SK-N-SH (cell line): ENCODE measurements around the gene NNT. TPM values are rescaled to one million over a fixed set of nuclear protein-coding genes. Genes with fewer than 3 reads are reported as not detected.

Source experiments
- CTCF ChIA-PET: fragments of 300-600, 350-600 bp; formaldehyde crosslinking; extraction: SDS; loops from one replicate; lab custom pipeline; 2021; lab: Yijun Ruan, JAX
- POLR2A ChIA-PET: fragments of 350-600 bp; sonication (Branson Sonifier 250); formaldehyde crosslinking; extraction: SDS; loops from one replicate; lab custom pipeline; 2020; ENCODE audit warnings: antibody characterized with exemption, inconsistent platforms; lab: Yijun Ruan, JAX
- DNase-seq: peaks from one replicate; pipeline ENCODE4 v3.0.0; 2012
- H2AFZ ChIP-seq: fragments of 200-600 bp; sonication (generic); 2 replicates; pipeline ENCODE4 v1.8.1; 2016; ENCODE audit warnings: antibody characterized with exemption, mild to moderate bottlenecking, low read depth
- H3F3A ChIP-seq: fragments of 200-600 bp; sonication (generic); replicated peaks from 2 replicates; pipeline ENCODE3; 2016; ENCODE audit warnings: antibody characterized with exemption, mild to moderate bottlenecking; ENCODE audit not compliant: insufficient read depth
- H3K27ac ChIP-seq, 2 experiments: fragments of 200-500 bp in 1 of 2; fragments of 200-600 bp in 1 of 2; sonication (Bioruptor generic) in 1 of 2; sonication (generic), shearing (Covaris generic) in 1 of 2; 2 replicates each; pipeline versions ENCODE4 v1.5.1 to v1.6.1; 2014 to 2016; ENCODE audit warnings: low read depth in 2 of 2, inconsistent platforms in 1 of 2, low read length in 1 of 2, mild to moderate bottlenecking in 1 of 2, mixed read lengths in 1 of 2
- H3K27me3 ChIP-seq: fragments of 200-600 bp; sonication (generic), shearing (Covaris generic); 2 replicates; pipeline ENCODE4 v1.6.1; 2016; ENCODE audit warnings: mixed run types; ENCODE audit not compliant: insufficient read depth
- H3K36me3 ChIP-seq, 2 experiments: fragments of 200-500 bp in 1 of 2; fragments of 200-600 bp in 1 of 2; sonication (Bioruptor generic) in 1 of 2; sonication (generic) in 1 of 2; replicated peaks in 1 of 2; 2 replicates each; pipeline versions ENCODE3 to v1.5.1; 2014 to 2016; ENCODE audit warnings: low read length in 1 of 2, mild to moderate bottlenecking in 1 of 2; ENCODE audit not compliant: insufficient read depth in 2 of 2, control insufficient read depth in 1 of 2
- H3K4me1 ChIP-seq, 2 experiments: fragments of 200-500 bp in 1 of 2; fragments of 200-600 bp in 1 of 2; sonication (Bioruptor generic) in 1 of 2; sonication (generic), shearing (Covaris generic) in 1 of 2; 2 replicates each; pipeline versions ENCODE4 v1.5.1 to v1.6.1; 2014 to 2016; ENCODE audit warnings: low read depth in 1 of 2, low read length in 1 of 2, mixed run types in 1 of 2; ENCODE audit not compliant: insufficient read depth in 2 of 2, control insufficient read depth in 1 of 2
- H3K4me2 ChIP-seq: fragments of 200-600 bp; sonication (generic), shearing (Covaris generic); 2 replicates; pipeline ENCODE4 v1.6.1; 2017; ENCODE audit warnings: mixed run types
- H3K4me3 ChIP-seq, 2 experiments: fragments of 200-500 bp in 1 of 2; fragments of 200-600 bp in 1 of 2; sonication (Bioruptor generic) in 1 of 2; sonication (generic), shearing (Covaris generic) in 1 of 2; 2 replicates each; pipeline versions ENCODE4 v1.5.1 to v1.8.1; 2014 to 2016; ENCODE audit warnings: low read depth in 2 of 2, inconsistent platforms in 1 of 2, low read length in 1 of 2, mild to moderate bottlenecking in 1 of 2, mixed read lengths in 1 of 2, moderate library complexity in 1 of 2
- H3K79me2 ChIP-seq: fragments of 200-600 bp; sonication (generic); 2 replicates; pipeline ENCODE4 v1.8.1; 2017; ENCODE audit warnings: mild to moderate bottlenecking; ENCODE audit not compliant: insufficient read depth
- H3K9ac ChIP-seq: fragments of 200-600 bp; sonication (generic); 2 replicates; pipeline ENCODE4 v1.6.1; 2017; ENCODE audit warnings: mixed run types
- H3K9me2 ChIP-seq: fragments of 200-600 bp; sonication (generic); 2 replicates; pipeline ENCODE4 v1.6.1; 2017; ENCODE audit warnings: mixed run types
- H3K9me3 ChIP-seq: fragments of 200-600 bp; sonication (generic); 2 replicates; pipeline ENCODE4 v1.6.1; 2017; ENCODE audit warnings: mixed run types, mild to moderate bottlenecking, moderate library complexity
- H4K20me1 ChIP-seq: fragments of 200-600 bp; sonication (generic); 2 replicates; pipeline ENCODE4 v1.6.1; 2017; ENCODE audit warnings: mild to moderate bottlenecking, mixed run types; ENCODE audit not compliant: insufficient read depth
- EZH2phosphoT487 ChIP-seq: fragments of 200-600 bp; sonication (generic); IDR thresholded peaks from 2 replicates; pipeline ENCODE4 v1.6.1; 2017; ENCODE audit warnings: low read depth, mixed run types, mild to moderate bottlenecking, antibody characterized with exemption, moderate library complexity, borderline replicate concordance
- FOSL2 ChIP-seq: IDR thresholded peaks from 2 replicates; pipeline ENCODE4 v1.4.0; 2012; ENCODE audit warnings: low read depth, mild to moderate bottlenecking, moderate library complexity, borderline replicate concordance
- JUND ChIP-seq: IDR thresholded peaks from 2 replicates; pipeline ENCODE4 v1.4.0; 2012
- MXI1 ChIP-seq: IDR thresholded peaks from 2 replicates; pipeline ENCODE4 v1.6.1; 2012; ENCODE audit warnings: mild to moderate bottlenecking, low read depth, low read length, improper control_type of control experiment
- NFIC ChIP-seq: IDR thresholded peaks from 2 replicates; pipeline ENCODE4 v1.4.0; 2012; ENCODE audit warnings: borderline replicate concordance
- RAD21 ChIP-seq: IDR thresholded peaks from 2 replicates; pipeline ENCODE4 v1.6.1; 2012; ENCODE audit warnings: mild to moderate bottlenecking, low read length
- SIN3A ChIP-seq: IDR thresholded peaks from 2 replicates; pipeline ENCODE4 v1.6.1; 2012; ENCODE audit warnings: low read depth, mild to moderate bottlenecking, low read length, moderate library complexity, borderline replicate concordance
- TCF12 ChIP-seq: IDR thresholded peaks from 2 replicates; pipeline ENCODE4 v1.4.0; 2012
- whole genome bisulfite sequencing: methylation state at CpG from one replicate; pipeline ENCODE4 v1.1.6; 2017; ENCODE audit warnings: low lambda C conversion rate; 5-methylcytosine and 5-hydroxymethylcytosine counted together
- polyA plus RNA-seq, 3 experiments: library from polyadenylated mRNA; depleted of rRNA; stranded (reverse); fragments of >200 nt; gene quantifications; 2 replicates each; pipeline ENCODE4 v1.2.3, GENCODE V29; 2012
- TF ChIP-seq, protein P1 (sequence below): IDR thresholded peaks from 2 replicates; pipeline ENCODE4 v1.4.0; 2012; ENCODE audit warnings: low read depth, borderline replicate concordance
- TF ChIP-seq, protein P2 (sequence below): fragments of 200-600 bp; sonication (generic); IDR thresholded peaks from 2 replicates; pipeline ENCODE4 v1.6.1; 2017; ENCODE audit warnings: antibody characterized with exemption, mild to moderate bottlenecking, moderate library complexity

Gene NNT
- polyA plus RNA-seq, 1 of the 3 experiments (the other 2 are of a cell fraction), result 21.9 TPM

DNA sequence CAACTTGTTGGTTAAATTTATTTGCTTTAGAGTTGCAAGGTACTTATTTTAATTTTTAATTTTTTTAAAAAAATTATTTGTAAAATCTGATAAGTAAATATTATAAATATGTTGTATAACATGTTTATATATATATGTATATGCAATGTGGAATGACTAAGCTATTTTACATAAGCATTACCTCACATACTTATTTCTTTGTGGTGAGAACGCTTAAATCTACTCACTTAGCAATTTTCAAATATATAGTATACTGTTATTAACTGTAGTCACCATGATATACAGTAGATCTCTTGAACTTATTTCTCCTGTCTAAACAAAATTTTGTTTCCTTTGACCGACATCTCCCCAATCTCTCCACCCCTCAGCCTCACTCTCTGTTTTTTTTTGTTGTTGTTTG, 147.8 kb downstream of the NNT start:
- H3K27ac ChIP-seq, result no peak overlapping the region
- WGBS, result 17% methylated on average over 2 of the region's 2 CpGs
- no peaks in the 10 kb centered on the region for H3K27me3 ChIP-seq
- no peak overlapping the region for H3K4me2 ChIP-seq
- no peaks in the 10 kb centered on the region for H3K36me3 ChIP-seq
- no peaks in the 10 kb centered on the region for H3F3A ChIP-seq
- CTCF ChIA-PET, result no interaction called here
- H3K9me2 ChIP-seq, result no peaks in the 10 kb centered on the region
- H2AFZ ChIP-seq, result no peak overlapping the region
- no peaks in the 10 kb centered on the region for H3K4me1 ChIP-seq
- H3K4me3 ChIP-seq, result no peak overlapping the region
- TF ChIP-seq MXI1 (no peak), JUND (no peak), EZH2phosphoT487 (no peak)
- TF ChIP-seq, all 33 proteins: peak for 0
- Histone ChIP-seq H3K79me2 (no peaks in the 10 kb centered on the region), H3K9me3 (no peaks in the 10 kb centered on the region), H4K20me1 (no peaks in the 10 kb centered on the region), H3K9ac (no peak overlapping the region)
- DNase-seq, result no peak
- POLR2A ChIA-PET, result no interaction called here

DNA sequence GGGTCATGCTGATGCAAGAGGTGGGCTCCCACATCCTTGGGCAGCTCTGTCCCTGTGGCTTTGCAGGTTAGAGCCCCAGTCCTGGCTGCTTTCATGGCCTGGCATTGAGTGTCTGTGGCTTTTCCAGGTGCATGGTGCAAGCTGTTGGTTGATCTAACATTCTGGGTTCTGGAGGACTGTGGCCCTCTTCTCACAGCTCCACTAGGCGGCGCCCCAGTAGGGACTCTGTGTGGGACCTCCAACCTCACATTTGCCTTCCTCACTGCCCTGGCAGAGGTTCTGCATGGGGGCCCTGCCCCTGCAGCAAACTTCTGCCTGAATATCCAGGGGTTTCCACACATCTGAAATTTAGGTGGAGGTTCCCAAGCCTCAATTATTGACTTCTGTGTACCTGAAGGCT, 150.1 kb downstream of the NNT start:
- Histone ChIP-seq H3K4me2 (no peak overlapping the region), H3F3A (no peaks in the 10 kb centered on the region), H3K9ac (no peak overlapping the region), H3K4me3 (no peak overlapping the region), H4K20me1 (no peaks in the 10 kb centered on the region), H2AFZ (no peak overlapping the region), H3K79me2 (no peaks in the 10 kb centered on the region), H3K36me3 (no peaks in the 10 kb centered on the region), H3K4me1 (no peaks in the 10 kb centered on the region), H3K9me2 (no peaks in the 10 kb centered on the region), H3K27me3 (no peaks in the 10 kb centered on the region), H3K27ac (no peak overlapping the region), H3K9me3 (no peaks in the 10 kb centered on the region)
- DNase-seq, result no peak
- POLR2A ChIA-PET, result no interaction called here
- WGBS, result no CpG with 5 or more reads among the region's 2 CpGs
- TF ChIP-seq SIN3A (no peak), NFIC (no peak), TCF12 (no peak), FOSL2 (no peak), RAD21 (no peak)
- TF ChIP-seq, protein P1, sequence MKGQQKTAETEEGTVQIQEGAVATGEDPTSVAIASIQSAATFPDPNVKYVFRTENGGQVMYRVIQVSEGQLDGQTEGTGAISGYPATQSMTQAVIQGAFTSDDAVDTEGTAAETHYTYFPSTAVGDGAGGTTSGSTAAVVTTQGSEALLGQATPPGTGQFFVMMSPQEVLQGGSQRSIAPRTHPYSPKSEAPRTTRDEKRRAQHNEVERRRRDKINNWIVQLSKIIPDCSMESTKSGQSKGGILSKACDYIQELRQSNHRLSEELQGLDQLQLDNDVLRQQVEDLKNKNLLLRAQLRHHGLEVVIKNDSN, result no peak
- TF ChIP-seq, protein P2, sequence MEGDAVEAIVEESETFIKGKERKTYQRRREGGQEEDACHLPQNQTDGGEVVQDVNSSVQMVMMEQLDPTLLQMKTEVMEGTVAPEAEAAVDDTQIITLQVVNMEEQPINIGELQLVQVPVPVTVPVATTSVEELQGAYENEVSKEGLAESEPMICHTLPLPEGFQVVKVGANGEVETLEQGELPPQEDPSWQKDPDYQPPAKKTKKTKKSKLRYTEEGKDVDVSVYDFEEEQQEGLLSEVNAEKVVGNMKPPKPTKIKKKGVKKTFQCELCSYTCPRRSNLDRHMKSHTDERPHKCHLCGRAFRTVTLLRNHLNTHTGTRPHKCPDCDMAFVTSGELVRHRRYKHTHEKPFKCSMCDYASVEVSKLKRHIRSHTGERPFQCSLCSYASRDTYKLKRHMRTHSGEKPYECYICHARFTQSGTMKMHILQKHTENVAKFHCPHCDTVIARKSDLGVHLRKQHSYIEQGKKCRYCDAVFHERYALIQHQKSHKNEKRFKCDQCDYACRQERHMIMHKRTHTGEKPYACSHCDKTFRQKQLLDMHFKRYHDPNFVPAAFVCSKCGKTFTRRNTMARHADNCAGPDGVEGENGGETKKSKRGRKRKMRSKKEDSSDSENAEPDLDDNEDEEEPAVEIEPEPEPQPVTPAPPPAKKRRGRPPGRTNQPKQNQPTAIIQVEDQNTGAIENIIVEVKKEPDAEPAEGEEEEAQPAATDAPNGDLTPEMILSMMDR, result peak; percentile 13; the same call in 1 of the 2 replicates
- CTCF ChIA-PET, result no interaction called here

Other genes starting within 250 kb of the NNT start
- not detected in 2 replicates for gene CCL28, start 190.8 kb upstream of the NNT start, polyA plus RNA-seq (2012; rRNA removed)
- gene TMEM267, start 119.3 kb upstream of the NNT start, polyA plus RNA-seq (2012; rRNA removed), result 5.7 and 6.9 TPM in 2 replicates
- gene C5orf34, start 88.0 kb upstream of the NNT start, polyA plus RNA-seq (2012; rRNA removed), result 2.9 and 3.5 TPM in 2 replicates
- 70.0 and 98.5 TPM in 2 replicates for gene PAIP1, start 46.1 kb upstream of the NNT start, polyA plus RNA-seq (2012; rRNA removed)